Heart right ventricle (tissue), 16 donors: Measurements from ENCODE around the gene SSBP2. TPM values are rescaled to one million over a fixed set of nuclear protein-coding genes. Genes with fewer than 3 reads are reported as not detected.

Source experiments
- ATAC-seq, 8 donors: fragments of 200-7000 bp; cut with Tn5 transposase; one replicate each; pipeline ENCODE4 v1.9.1; 2020; ENCODE audit warnings: mild to moderate bottlenecking in 8 of 8, moderate library complexity in 8 of 8, moderate number of reproducible peaks in 1 of 8
- DNase-seq, 2 donors: peaks; one replicate each; pipeline ENCODE4 v3.0.0-alpha.2; 2020
- H3K27ac ChIP-seq, 10 donors: fragments of 200-600 bp; sonication (generic) in 2 of 10; one replicate each; pipeline versions ENCODE4 v1.5.0 to v1.8.0; 2020 to 2022; ENCODE audit warnings: mild to moderate bottlenecking in 3 of 10
- H3K27me3 ChIP-seq, 7 donors: fragments of 200-600 bp; one replicate each; pipeline ENCODE4 v1.8.0; 2021 to 2022; ENCODE audit warnings: mild to moderate bottlenecking in 2 of 7
- H3K36me3 ChIP-seq, 9 donors: fragments of 200-600 bp; sonication (generic) in 1 of 9; one replicate each; pipeline versions ENCODE4 v1.5.0 to v1.8.0; 2020 to 2022; ENCODE audit warnings: mild to moderate bottlenecking in 2 of 9
- H3K4me1 ChIP-seq, 9 donors: fragments of 200-600 bp; sonication (generic) in 1 of 9; one replicate each; pipeline versions ENCODE4 v1.5.0 to v1.8.0; 2020 to 2022; ENCODE audit warnings: mild to moderate bottlenecking in 4 of 9
- H3K4me3 ChIP-seq, 10 donors: fragments of 200-600 bp; sonication (generic) in 2 of 10; one replicate each; pipeline versions ENCODE4 v1.5.0 to v1.8.0; 2020 to 2022; ENCODE audit warnings: mild to moderate bottlenecking in 7 of 10, moderate library complexity in 2 of 10
- H3K9me3 ChIP-seq, 11 donors: fragments of 200-600 bp in 10 of 11; sonication (generic) in 2 of 11; one replicate each; pipeline versions ENCODE4 v1.5.0 to v1.8.0; 2013 to 2022; ENCODE audit warnings: mild to moderate bottlenecking in 2 of 11, control low read depth in 1 of 11, moderate library complexity in 1 of 11
- CTCF ChIP-seq, 9 donors: fragments of 200-600 bp; sonication (generic) in 2 of 9; IDR thresholded peaks; one replicate each; pipeline versions ENCODE4 v1.5.0 to v1.8.0; 2021 to 2022; ENCODE audit warnings: antibody characterized with exemption in 9 of 9, mild to moderate bottlenecking in 5 of 9, moderate library complexity in 1 of 9
- WGBS, 2 donors: extraction: QIAGEN DNeasy Blood & Tissue Kit; methylation state at CpG; one replicate each; pipeline ENCODE4 v1.1.7; 2013; ENCODE audit warnings: inconsistent platforms in 1 of 2; 5-methylcytosine and 5-hydroxymethylcytosine counted together
- intact Hi-C, 10 donors: fragments of 100-400 bp; cut with DNase I; formaldehyde crosslinking; loops; one replicate each; pipeline versions ENCODE4 v1.11.1 to v1.14.2; 2022
- polyA plus RNA-seq, 2 donors: library from polyadenylated mRNA; stranded (reverse); fragments of 200-250 nt; gene quantifications; one replicate each; pipeline ENCODE4 v1.2.3, GENCODE V29; 2013
- total RNA-seq, 10 donors: library from RNA; stranded (reverse); fragmentation: NEBNext Ultra II Directional in 3 of 10; extraction: Animal tissue kit (Norgen Biotek cat#: 25700) in 3 of 10; gene quantifications; one replicate each; pipeline versions ENCODE4 v1.2.1 to v1.2.4, GENCODE V29; 2021 to 2023
- donor health status: Arrhythmogenic right ventricular cardiomyopathy.
- donor health status: ischemic (EF 13 %, LVEDD 7.1; RV severe dilation, severe dysfunction).
- donor health status: healthy with polysubstance abuse.
- donor health status: DM: no; HTN: yes; CAD: no.
- donor health status: DM: no; HTN: no; CAD: no.
- donor health status: ischemic (EF 25% LVEDD 6.9; RV normal size, moderate dysfunction).
- donor health status: ischemic (EF 25% LVEDD 5.7; RV mildly dilated, moderate dysfunction).
- donor health status: healthy.
- donor health status: DM: yes; HTN: yes; CAD: no.
- donor health status: Ischemic cardiomyopathy.
- donor health status: ischemic (EF 35%, LVEDD 5.7; RV mildly dilated, moderate dysfunction).
- donor health status: nonischemic (EF 11% LVEDD 7.7; RV severe dilation, severe dysfunction).
- donor health status: DM: yes; HTN: yes; CAD: no.
- donor health status: PGD.
- donor health status: ischemic (EF 29% LVEDD 5.4; RV normal size, mild dysfunction).
- donor health status: nonischemic (EF 23%, LVEDD 6.1; RV moderate dilation, normal function).

Gene SSBP2
- total and polyA plus RNA-seq, 12 donors, result 24.2 to 85.9 (median 52.0) TPM

- intact Hi-C loops, result loop anchor here in 1 of 10 donors (10.0 kb wide), 1 partner anchor 109 kb away; no protein-coding TSS in a partner anchor
- peaks cover 0 to 28% (median 4%) of the 10 kb centered on the region in 9 donors for H3K36me3 ChIP-seq
- no peak for DNase-seq
- no peak overlapping the region for H3K4me3 ChIP-seq
- TF ChIP-seq CTCF (IDR thresholded peaks at IDR 0.05), result no peak
- WGBS, 2 donors, result 98 to 99% methylated on average over 3 of the region's 3 CpGs
- no peaks in the 10 kb centered on the region for H3K9me3 ChIP-seq
- no peak for ATAC-seq
- no peak overlapping the region for H3K27ac ChIP-seq
- peaks cover 0 to 3% (median 0%) of the 10 kb centered on the region in 9 donors for H3K4me1 ChIP-seq
- H3K27me3 ChIP-seq, result no peaks in the 10 kb centered on the region
These were observed 117.4 kb downstream of the SSBP2 start for GRCh38 chr5:81633471-81633870.

- H3K27me3 ChIP-seq, result no peaks in the 10 kb centered on the region
- intact Hi-C loops, result loop anchor here in 1 of 10 donors (10.0 kb wide), 1 partner anchor 108 kb away; no protein-coding TSS in a partner anchor
- H3K36me3 ChIP-seq, result peaks cover 0 to 31% (median 4%) of the 10 kb centered on the region in 9 donors
- no peak overlapping the region for H3K27ac ChIP-seq
- no peak for DNase-seq
- no peak for ATAC-seq
- H3K4me3 ChIP-seq, result no peak overlapping the region
- no peaks in the 10 kb centered on the region for H3K9me3 ChIP-seq
- no peaks in the 10 kb centered on the region for H3K4me1 ChIP-seq
- no peak for TF ChIP-seq CTCF (IDR thresholded peaks at IDR 0.05)
These were observed 118.2 kb downstream of the SSBP2 start for GRCh38 chr5:81632679-81633078.

GRCh38 chr5:81631621-81632020, 119.3 kb downstream of the SSBP2 start:
- H3K4me3 ChIP-seq, result no peak overlapping the region
- ATAC-seq (no peak), DNase-seq (no peak)
- TF ChIP-seq CTCF (IDR thresholded peaks at IDR 0.05), result no peak
- peaks cover 0 to 10% (median 6%) of the 10 kb centered on the region in 9 donors for H3K4me1 ChIP-seq
- H3K27ac ChIP-seq, result no peak overlapping the region
- WGBS, 2 donors, result 0 to 98% methylated on average over 1 of the region's 1 CpG
- peaks cover 0 to 31% (median 4%) of the 10 kb centered on the region in 9 donors for H3K36me3 ChIP-seq
- intact Hi-C loops, result loop anchor here in 1 of 10 donors (10.0 kb wide), 1 partner anchor 107 kb away; no protein-coding TSS in a partner anchor
- H3K27me3 ChIP-seq, result no peaks in the 10 kb centered on the region
- H3K9me3 ChIP-seq, result no peaks in the 10 kb centered on the region

- H3K9me3 ChIP-seq, result no peaks in the 10 kb centered on the region
- DNase-seq (no peak), ATAC-seq (no peak)
- no peak overlapping the region for H3K27ac ChIP-seq
- no peaks in the 10 kb centered on the region for H3K27me3 ChIP-seq
- H3K4me1 ChIP-seq, result peaks cover 0 to 14% (median 11%) of the 10 kb centered on the region in 9 donors
- whole genome bisulfite sequencing, 2 donors, result 84 to 89% methylated on average over 7 of the region's 7 CpGs
- TF ChIP-seq CTCF (IDR thresholded peaks at IDR 0.05), result no peak
- intact Hi-C loops, result loop anchor here in 1 of 10 donors (10.0 kb wide), 1 partner anchor 106 kb away; no protein-coding TSS in a partner anchor
- H3K36me3 ChIP-seq, result peaks cover 0 to 29% (median 4%) of the 10 kb centered on the region in 9 donors
- H3K4me3 ChIP-seq, result no peak overlapping the region
These were observed 119.8 kb downstream of the SSBP2 start for GRCh38 chr5:81631124-81631523.
